DND-41 (cell line): ENCODE data around the gene PHACTR1.

ENCODE experiments used
- ATAC-seq: fragments of 200-7000 bp; cut with Tn5 transposase; 3 replicates; pipeline ENCODE4 v1.9.1; 2021; ENCODE audit warnings: low read depth; ENCODE audit not compliant: insufficient read depth
- DNase-seq: peaks from one replicate; pipeline ENCODE4 v3.0.0-alpha.2; 2020
- H2AFZ ChIP-seq: 2 replicates; pipeline ENCODE4 v1.6.0; 2012; ENCODE audit warnings: low read depth, low read length
- H3K27ac ChIP-seq: 2 replicates; pipeline ENCODE4 v1.5.1; 2012; ENCODE audit warnings: low read length, inconsistent platforms
- H3K27me3 ChIP-seq: fragments of 200-600 bp; sonication (generic); 2 replicates; pipeline ENCODE4 v1.6.0; 2012; ENCODE audit warnings: low read length, mild to moderate bottlenecking, inconsistent platforms; ENCODE audit not compliant: insufficient read depth, poor library complexity
- H3K36me3 ChIP-seq: 2 replicates; pipeline ENCODE4 v1.5.1; 2012; ENCODE audit warnings: low read length, inconsistent platforms; ENCODE audit not compliant: insufficient read depth
- H3K4me1 ChIP-seq: 2 replicates; pipeline ENCODE4 v1.5.1; 2012; ENCODE audit warnings: mild to moderate bottlenecking, low read length; ENCODE audit not compliant: insufficient read depth
- H3K4me2 ChIP-seq: 2 replicates; pipeline ENCODE4 v1.6.0; 2012; ENCODE audit warnings: mild to moderate bottlenecking, moderate library complexity, low read length, inconsistent platforms; ENCODE audit not compliant: insufficient read depth
- H3K4me3 ChIP-seq, 2 experiments: fragments of 200-600 bp in 1 of 2; shearing (Covaris generic) in 1 of 2; 2 replicates each; pipeline ENCODE4 v1.5.1; 2012 to 2016; ENCODE audit warnings: inconsistent platforms in 2 of 2, low read length in 2 of 2, mild to moderate bottlenecking in 2 of 2, low read depth in 1 of 2, moderate library complexity in 1 of 2
- H3K79me2 ChIP-seq: 2 replicates; pipeline ENCODE4 v1.6.0; 2012; ENCODE audit warnings: low read length, inconsistent platforms; ENCODE audit not compliant: insufficient read depth
- H3K9ac ChIP-seq: 2 replicates; pipeline ENCODE4 v1.6.0; 2012; ENCODE audit warnings: low read depth, mild to moderate bottlenecking, inconsistent platforms, low read length, moderate library complexity
- H3K9me3 ChIP-seq: 2 replicates; pipeline ENCODE4 v1.5.1; 2012; ENCODE audit warnings: low read length, moderate library complexity, mild to moderate bottlenecking, inconsistent platforms; ENCODE audit not compliant: insufficient read depth, severe bottlenecking
- H4K20me1 ChIP-seq: 2 replicates; pipeline ENCODE4 v1.6.0; 2012; ENCODE audit warnings: low read length; ENCODE audit not compliant: insufficient read depth
- EZH2 ChIP-seq: IDR thresholded peaks from 3 replicates; pipeline ENCODE4 v1.6.1; 2012; ENCODE audit warnings: borderline replicate concordance, low read depth, mild to moderate bottlenecking, moderate library complexity, low read length, inconsistent platforms; ENCODE audit not compliant: severe bottlenecking
- TF ChIP-seq, protein P1 (sequence below): IDR thresholded peaks from 2 replicates; pipeline ENCODE4 v1.5.1; 2012; ENCODE audit warnings: borderline replicate concordance, low read length, moderate library complexity, mild to moderate bottlenecking; ENCODE audit not compliant: poor library complexity, severe bottlenecking; ENCODE audit errors: extremely low read depth

Gene PHACTR1

DNA sequence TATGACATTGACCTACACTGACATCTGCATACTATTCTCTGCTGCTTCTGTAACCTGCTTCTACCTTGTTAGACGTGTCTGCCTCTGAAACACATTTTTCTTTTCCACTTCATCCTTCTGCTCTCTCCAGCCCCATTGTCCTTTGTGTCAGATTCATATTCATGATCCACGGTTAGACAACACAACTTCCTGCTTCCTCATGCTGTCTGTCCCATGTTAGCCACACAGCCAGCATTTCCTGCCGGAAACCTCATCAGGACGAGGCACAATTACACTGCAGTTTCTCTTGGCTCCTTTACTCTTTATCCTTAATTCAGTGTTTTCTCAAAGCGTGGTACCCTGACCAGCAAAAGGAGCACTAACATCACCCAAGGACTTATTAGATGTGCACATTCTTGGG, 461.5 kb downstream of the PHACTR1 start:
- no peak overlapping the region for H3K4me2 ChIP-seq
- H3K79me2 ChIP-seq: no peaks in the 10 kb centered on the region
- no peak overlapping the region for H3K9ac ChIP-seq
- TF ChIP-seq EZH2: no peak
- TF ChIP-seq, protein P1, sequence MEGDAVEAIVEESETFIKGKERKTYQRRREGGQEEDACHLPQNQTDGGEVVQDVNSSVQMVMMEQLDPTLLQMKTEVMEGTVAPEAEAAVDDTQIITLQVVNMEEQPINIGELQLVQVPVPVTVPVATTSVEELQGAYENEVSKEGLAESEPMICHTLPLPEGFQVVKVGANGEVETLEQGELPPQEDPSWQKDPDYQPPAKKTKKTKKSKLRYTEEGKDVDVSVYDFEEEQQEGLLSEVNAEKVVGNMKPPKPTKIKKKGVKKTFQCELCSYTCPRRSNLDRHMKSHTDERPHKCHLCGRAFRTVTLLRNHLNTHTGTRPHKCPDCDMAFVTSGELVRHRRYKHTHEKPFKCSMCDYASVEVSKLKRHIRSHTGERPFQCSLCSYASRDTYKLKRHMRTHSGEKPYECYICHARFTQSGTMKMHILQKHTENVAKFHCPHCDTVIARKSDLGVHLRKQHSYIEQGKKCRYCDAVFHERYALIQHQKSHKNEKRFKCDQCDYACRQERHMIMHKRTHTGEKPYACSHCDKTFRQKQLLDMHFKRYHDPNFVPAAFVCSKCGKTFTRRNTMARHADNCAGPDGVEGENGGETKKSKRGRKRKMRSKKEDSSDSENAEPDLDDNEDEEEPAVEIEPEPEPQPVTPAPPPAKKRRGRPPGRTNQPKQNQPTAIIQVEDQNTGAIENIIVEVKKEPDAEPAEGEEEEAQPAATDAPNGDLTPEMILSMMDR: no peak
- DNase-seq: no peak
- H4K20me1 ChIP-seq: no peaks in the 10 kb centered on the region
- H3K27me3 ChIP-seq: peaks cover 8% of the 10 kb centered on the region
- no peak overlapping the region for H3K27ac ChIP-seq
- H2AFZ ChIP-seq: 0 out of 2 replicates have a peak overlapping the region, but pooled peaks have one; percentile 51
- no peak overlapping the region for H3K4me3 ChIP-seq
- no peak for ATAC-seq
- H3K4me1 ChIP-seq: no peaks in the 10 kb centered on the region; the same call in 1 of the 2 replicates
- H3K36me3 ChIP-seq: no peaks in the 10 kb centered on the region
- no peaks in the 10 kb centered on the region for H3K9me3 ChIP-seq

- no peak for ATAC-seq
- Histone ChIP-seq H3K4me2 (no peak overlapping the region), H3K4me1 (no peaks in the 10 kb centered on the region; the same call in 1 of the 2 replicates), H3K36me3 (no peaks in the 10 kb centered on the region), H3K27me3 (peaks cover 3% of the 10 kb centered on the region), H3K9me3 (no peaks in the 10 kb centered on the region), H3K27ac (no peak overlapping the region), H3K4me3 (no peak overlapping the region), H3K79me2 (no peaks in the 10 kb centered on the region), H4K20me1 (no peaks in the 10 kb centered on the region), H2AFZ (no peak overlapping the region), H3K9ac (no peak overlapping the region)
- DNase-seq: no peak
- no peak for TF ChIP-seq EZH2
- TF ChIP-seq, protein P1: no peak
Measured at GRCh38 chr6:13180538-13180937, 464.0 kb downstream of the PHACTR1 start.

- TF ChIP-seq EZH2: no peak
- TF ChIP-seq, protein P1: no peak
- Histone ChIP-seq H3K4me3 (no peak overlapping the region), H3K4me1 (no peaks in the 10 kb centered on the region; the same call in 1 of the 2 replicates), H3K9me3 (no peaks in the 10 kb centered on the region), H2AFZ (no peak overlapping the region), H3K4me2 (no peak overlapping the region), H3K27me3 (no peaks in the 10 kb centered on the region), H4K20me1 (no peaks in the 10 kb centered on the region), H3K36me3 (no peaks in the 10 kb centered on the region), H3K9ac (no peak overlapping the region), H3K27ac (no peak overlapping the region), H3K79me2 (no peaks in the 10 kb centered on the region)
- no peak for DNase-seq
- ATAC-seq: no peak
Measured at GRCh38 chr6:13181393-13181792, 464.8 kb downstream of the PHACTR1 start.
